Heart left ventricle (tissue), 16 donors: Measurements from ENCODE around the gene COL20A1. TPM values are rescaled to one million over a fixed set of nuclear protein-coding genes. Genes with fewer than 3 reads are reported as not detected.

ENCODE experiments used
- ATAC-seq, 4 donors: fragments of 200-7000 bp; cut with Tn5 transposase; one replicate each; pipeline ENCODE4 v1.9.1; 2020 to 2022; ENCODE audit warnings: moderate library complexity in 4 of 4, mild to moderate bottlenecking in 3 of 4, moderate number of reproducible peaks in 1 of 4
- DNase-seq, 5 donors: peaks; one replicate each; pipeline ENCODE4 v3.0.0-alpha.2; 2020
- H3K27ac ChIP-seq, 12 donors: fragments of 200-600 bp; sonication (generic) in 4 of 12; one replicate each; pipeline versions ENCODE4 v1.5.0 to v1.8.0; 2016 to 2022; ENCODE audit warnings: mild to moderate bottlenecking in 2 of 12
- H3K27me3 ChIP-seq, 9 donors: fragments of 200-600 bp; sonication (generic) in 2 of 9; one replicate each; pipeline versions ENCODE4 v1.5.1 to v1.8.0; 2016 to 2022; ENCODE audit warnings: mild to moderate bottlenecking in 3 of 9
- H3K36me3 ChIP-seq, 9 donors: fragments of 200-600 bp; sonication (generic) in 2 of 9; one replicate each; pipeline versions ENCODE4 v1.5.0 to v1.8.0; 2018 to 2022; ENCODE audit warnings: mild to moderate bottlenecking in 2 of 9
- H3K4me1 ChIP-seq, 12 donors: fragments of 200-600 bp; sonication (generic) in 4 of 12; one replicate each; pipeline versions ENCODE4 v1.5.0 to v1.8.0; 2016 to 2022; ENCODE audit warnings: mild to moderate bottlenecking in 3 of 12
- H3K4me3 ChIP-seq, 12 donors: fragments of 200-600 bp; sonication (generic) in 4 of 12; one replicate each; pipeline versions ENCODE4 v1.5.0 to v1.8.0; 2017 to 2022; ENCODE audit warnings: mild to moderate bottlenecking in 9 of 12, moderate library complexity in 4 of 12
- H3K9me3 ChIP-seq, 12 donors: fragments of 200-600 bp; sonication (generic) in 4 of 12; one replicate each; pipeline versions ENCODE4 v1.5.0 to v1.8.0; 2016 to 2022; ENCODE audit warnings: mild to moderate bottlenecking in 1 of 12
- CTCF ChIP-seq, 12 donors: fragments of 200-600 bp; sonication (generic) in 4 of 12; IDR thresholded peaks; one replicate each; pipeline versions ENCODE4 v1.5.0 to v1.8.0; 2018 to 2022; ENCODE audit warnings: antibody characterized with exemption in 12 of 12, mild to moderate bottlenecking in 5 of 12
- POLR2A ChIP-seq, 2 donors: fragments of 450-650 bp; IDR thresholded peaks; one replicate each; pipeline ENCODE4 v1.6.1; 2017; ENCODE audit warnings: antibody characterized with exemption in 2 of 2, mild to moderate bottlenecking in 2 of 2, moderate library complexity in 2 of 2
- WGBS, 4 donors: extraction: QIAGEN DNeasy Blood & Tissue Kit in 2 of 4; methylation state at CpG; one replicate each; pipeline versions ENCODE4 v1.1.5 to v1.1.7; 2013 to 2018; 5-methylcytosine and 5-hydroxymethylcytosine counted together
- intact Hi-C, 10 donors: fragments of 100-400 bp; cut with DNase I; formaldehyde crosslinking; loops; one replicate each; pipeline versions ENCODE4 v1.11.1 to v1.14.2; 2022
- polyA plus RNA-seq, 2 donors: library from polyadenylated mRNA; stranded (reverse); fragments of 200-250 nt; gene quantifications; one replicate each; pipeline ENCODE4 v1.2.3, GENCODE V29; 2013
- total RNA-seq, 9 donors: library from RNA; depleted of rRNA in 2 of 9; stranded (reverse); fragments of >200 nt in 2 of 9; fragmentation: NEBNext Ultra II Directional in 3 of 9; extraction: Animal tissue kit (Norgen Biotek cat#: 25700) in 3 of 9; gene quantifications; one replicate each; pipeline versions ENCODE4 v1.1.0 to v1.2.4, GENCODE V29; 2016 to 2023
- donor health status: ischemic (EF 13 %, LVEDD 7.1; RV severe dilation, severe dysfunction).
- donor health status: healthy with polysubstance abuse.
- donor health status: DM: no; HTN: yes; CAD: no.
- donor health status: DM: no; HTN: no; CAD: no.
- donor health status: ischemic (EF 25% LVEDD 6.9; RV normal size, moderate dysfunction).
- donor health status: ischemic (EF 25% LVEDD 5.7; RV mildly dilated, moderate dysfunction).
- donor health status: healthy.
- donor health status: DM: yes; HTN: yes; CAD: no.
- donor health status: ischemic (EF 35%, LVEDD 5.7; RV mildly dilated, moderate dysfunction).
- donor health status: nonischemic (EF 11% LVEDD 7.7; RV severe dilation, severe dysfunction).
- donor health status: DM: yes; HTN: yes; CAD: no.
- donor health status: PGD.
- donor health status: ischemic (EF 29% LVEDD 5.4; RV normal size, mild dysfunction).
- donor health status: nonischemic (EF 23%, LVEDD 6.1; RV moderate dilation, normal function).

The COL20A1 gene
- total and polyA plus RNA-seq, 11 donors, result not detected

GRCh38 chr20:63268671-63269439, 24.1 kb upstream of the COL20A1 start:
- Histone ChIP-seq H3K4me3 (no peak overlapping the region), H3K27ac (no peak overlapping the region), H3K36me3 (no peaks in the 10 kb centered on the region), H3K27me3 (peaks cover 0 to 29% (median 14%) of the 10 kb centered on the region in 9 donors), H3K9me3 (no peaks in the 10 kb centered on the region), H3K4me1 (peaks cover 2 to 15% (median 11%) of the 10 kb centered on the region in 12 donors)
- TF ChIP-seq POLR2A (IDR thresholded peaks at IDR 0.05) (no peak), CTCF (IDR thresholded peaks at IDR 0.05) (no peak)
- no peak for ATAC-seq
- no peak for DNase-seq
- 38 to 44% (median 41%) methylated on average over 7 to 18 of the region's 18 CpGs for WGBS, 4 donors
- intact Hi-C loops, result no loop called here

GRCh38 chr20:63269724-63270123, 23.3 kb upstream of the COL20A1 start:
- Histone ChIP-seq H3K4me1 (peaks cover 2 to 24% (median 18%) of the 10 kb centered on the region in 12 donors), H3K27ac (no peak overlapping the region), H3K27me3 (peaks cover 0 to 22% (median 9%) of the 10 kb centered on the region in 9 donors), H3K36me3 (no peaks in the 10 kb centered on the region), H3K4me3 (no peak overlapping the region), H3K9me3 (no peaks in the 10 kb centered on the region)
- TF ChIP-seq POLR2A (IDR thresholded peaks at IDR 0.05), result no peak
- TF ChIP-seq CTCF (IDR thresholded peaks at IDR 0.05), result no peak
- intact Hi-C loops, result loop anchor here in 2 of 10 donors (5.0 kb wide), 1 partner anchor 52 kb away; the partner anchor contains the start of gene YTHDF1 (in 2 of the 2)
- DNase-seq, result no peak
- no peak for ATAC-seq
- 88 to 95% (median 93%) methylated on average over 9 of the region's 9 CpGs for WGBS, 4 donors

GRCh38 chr20:63270606-63271325, 22.2 kb upstream of the COL20A1 start:
- H3K4me1 ChIP-seq, result peaks cover 2 to 29% (median 20%) of the 10 kb centered on the region in 12 donors
- intact Hi-C loops, result loop anchor here in 2 of 10 donors (5.0 kb wide), 1 partner anchor 53 kb away; the partner anchor contains the start of gene YTHDF1 (in 2 of the 2)
- H3K36me3 ChIP-seq, result peaks cover 0 to 6% (median under 1%) of the 10 kb centered on the region in 9 donors
- no peak for TF ChIP-seq CTCF (IDR thresholded peaks at IDR 0.05)
- TF ChIP-seq POLR2A (IDR thresholded peaks at IDR 0.05), result no peak
- H3K9me3 ChIP-seq, result no peaks in the 10 kb centered on the region
- DNase-seq (no peak), ATAC-seq (no peak)
- peaks cover 0 to 16% (median 5%) of the 10 kb centered on the region in 9 donors for H3K27me3 ChIP-seq
- no peak overlapping the region for H3K4me3 ChIP-seq
- H3K27ac ChIP-seq, result no peak overlapping the region
- 88 to 92% (median 91%) methylated on average over 9 of the region's 9 CpGs for WGBS, 4 donors
